Right lobe of liver (tissue), 6 donors: ENCODE results near the gene ZDHHC14. TPM values are rescaled to one million over a fixed set of nuclear protein-coding genes. Genes with fewer than 3 reads are reported as not detected.

Experiments used
- ATAC-seq, 4 donors: fragments of 200-7000 bp; cut with Tn5 transposase; one replicate each; pipeline ENCODE4 v1.9.1; 2020; ENCODE audit warnings: mild to moderate bottlenecking in 4 of 4, moderate library complexity in 4 of 4
- DNase-seq, 3 donors: peaks; one replicate each; pipeline ENCODE4 v3.0.0-alpha.2; 2020
- H3K27ac ChIP-seq, 3 donors: fragments of 200-600 bp; one replicate each; pipeline ENCODE4 v1.8.0; 2022
- H3K27me3 ChIP-seq, 2 donors: fragments of 200-600 bp; one replicate each; pipeline ENCODE4 v1.8.0; 2022
- H3K36me3 ChIP-seq, 4 donors: fragments of 200-600 bp; sonication (generic) in 1 of 4; one replicate each; pipeline versions ENCODE4 v1.5.1 to v1.8.0; 2017 to 2022; ENCODE audit warnings: control low read depth in 1 of 4
- H3K4me1 ChIP-seq, 4 donors: fragments of 200-600 bp; sonication (generic) in 1 of 4; one replicate each; pipeline versions ENCODE4 v1.5.1 to v1.8.0; 2017 to 2022; ENCODE audit warnings: control low read depth in 1 of 4
- H3K4me3 ChIP-seq, 3 donors: fragments of 200-600 bp; one replicate each; pipeline ENCODE4 v1.8.0; 2022
- H3K9me3 ChIP-seq, 4 donors: fragments of 200-600 bp; sonication (generic) in 1 of 4; one replicate each; pipeline versions ENCODE4 v1.5.1 to v1.8.0; 2017 to 2022; ENCODE audit warnings: control low read depth in 1 of 4
- POLR2A ChIP-seq: fragments of 450-650 bp; IDR thresholded peaks from one replicate; pipeline ENCODE4 v1.6.1; 2017; ENCODE audit warnings: antibody characterized with exemption, mild to moderate bottlenecking
- WGBS: methylation state at CpG from one replicate; pipeline ENCODE4 v1.1.6; 2018; ENCODE audit warnings: low coverage, low lambda C conversion rate; ENCODE audit not compliant: insufficient coverage; ENCODE audit errors: missing lambda C conversion rate; 5-methylcytosine and 5-hydroxymethylcytosine counted together
- intact Hi-C, 2 donors: fragments of 100-400 bp; cut with DNase I; formaldehyde crosslinking; loops; one replicate each; pipeline versions ENCODE4 v1.11.2 to v1.14.1; 2022
- total RNA-seq, 6 experiments: library from RNA; depleted of rRNA in 2 of 6; stranded (reverse); fragments of >200 nt in 2 of 6; fragmentation: NEBNext Ultra II Directional in 3 of 6; extraction: Animal tissue kit (Norgen Biotek cat#: 25700) in 3 of 6; gene quantifications; one replicate each; pipeline versions ENCODE4 v1.1.0 to v1.2.4, GENCODE V29; 2016 to 2023
- TF ChIP-seq, protein P1 (sequence below), 4 donors: fragments of 200-600 bp in 3 of 4; fragments of 450-650 bp in 1 of 4; IDR thresholded peaks; one replicate each; pipeline versions ENCODE4 v1.5.1 to v1.8.0; 2016 to 2022; ENCODE audit warnings: antibody characterized with exemption in 4 of 4, mild to moderate bottlenecking in 2 of 4
- donor health status: DM: no; HTN: yes; CAD: no.
- donor health status: DM: no; HTN: no; CAD: no.
- donor health status: DM: no; HTN: no; CAD: no.
- donor health status: DM: no; HTN: yes; CAD: no.
- donor health status: DM: no; HTN: yes; CAD: no.

ZDHHC14 gene
- total RNA-seq, 6 experiments from 2014 or later: 7.3 to 13.0 (median 10.3) TPM

DNA sequence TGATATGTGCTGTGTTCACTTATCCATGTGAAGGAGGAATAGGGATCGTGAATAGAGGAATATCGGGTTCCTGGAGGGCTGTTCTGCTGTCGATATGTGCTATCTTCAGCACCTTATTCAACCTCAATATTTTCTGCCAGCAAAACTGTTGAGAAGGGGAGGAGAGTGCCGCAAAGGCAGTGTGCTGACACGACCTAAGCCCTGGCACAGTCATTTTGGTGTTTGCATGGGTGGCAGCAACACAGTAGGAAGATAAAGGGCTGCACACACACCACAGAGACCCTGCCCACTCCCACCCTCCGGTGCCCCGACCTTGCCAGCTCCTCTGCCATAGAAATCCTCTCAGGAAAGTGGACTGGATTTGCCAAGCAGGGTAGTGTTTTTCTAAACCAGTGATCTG lies 47.0 kb downstream of the ZDHHC14 start:
- no peaks in the 10 kb centered on the region for H3K9me3 ChIP-seq
- H3K36me3 ChIP-seq: no peaks in the 10 kb centered on the region
- intact Hi-C loops: no loop called here
- H3K4me3 ChIP-seq: no peak overlapping the region
- ATAC-seq (no peak), DNase-seq (no peak)
- TF ChIP-seq, protein P1, sequence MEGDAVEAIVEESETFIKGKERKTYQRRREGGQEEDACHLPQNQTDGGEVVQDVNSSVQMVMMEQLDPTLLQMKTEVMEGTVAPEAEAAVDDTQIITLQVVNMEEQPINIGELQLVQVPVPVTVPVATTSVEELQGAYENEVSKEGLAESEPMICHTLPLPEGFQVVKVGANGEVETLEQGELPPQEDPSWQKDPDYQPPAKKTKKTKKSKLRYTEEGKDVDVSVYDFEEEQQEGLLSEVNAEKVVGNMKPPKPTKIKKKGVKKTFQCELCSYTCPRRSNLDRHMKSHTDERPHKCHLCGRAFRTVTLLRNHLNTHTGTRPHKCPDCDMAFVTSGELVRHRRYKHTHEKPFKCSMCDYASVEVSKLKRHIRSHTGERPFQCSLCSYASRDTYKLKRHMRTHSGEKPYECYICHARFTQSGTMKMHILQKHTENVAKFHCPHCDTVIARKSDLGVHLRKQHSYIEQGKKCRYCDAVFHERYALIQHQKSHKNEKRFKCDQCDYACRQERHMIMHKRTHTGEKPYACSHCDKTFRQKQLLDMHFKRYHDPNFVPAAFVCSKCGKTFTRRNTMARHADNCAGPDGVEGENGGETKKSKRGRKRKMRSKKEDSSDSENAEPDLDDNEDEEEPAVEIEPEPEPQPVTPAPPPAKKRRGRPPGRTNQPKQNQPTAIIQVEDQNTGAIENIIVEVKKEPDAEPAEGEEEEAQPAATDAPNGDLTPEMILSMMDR (IDR thresholded peaks at IDR 0.05): no peak
- no peak for TF ChIP-seq POLR2A
- H3K27ac ChIP-seq: no peak overlapping the region
- peaks cover 0 to 24% (median 11%) of the 10 kb centered on the region in 4 donors for H3K4me1 ChIP-seq
- WGBS: 59% methylated on average over 7 of the region's 7 CpGs
- H3K27me3 ChIP-seq: no peaks in the 10 kb centered on the region

DNA sequence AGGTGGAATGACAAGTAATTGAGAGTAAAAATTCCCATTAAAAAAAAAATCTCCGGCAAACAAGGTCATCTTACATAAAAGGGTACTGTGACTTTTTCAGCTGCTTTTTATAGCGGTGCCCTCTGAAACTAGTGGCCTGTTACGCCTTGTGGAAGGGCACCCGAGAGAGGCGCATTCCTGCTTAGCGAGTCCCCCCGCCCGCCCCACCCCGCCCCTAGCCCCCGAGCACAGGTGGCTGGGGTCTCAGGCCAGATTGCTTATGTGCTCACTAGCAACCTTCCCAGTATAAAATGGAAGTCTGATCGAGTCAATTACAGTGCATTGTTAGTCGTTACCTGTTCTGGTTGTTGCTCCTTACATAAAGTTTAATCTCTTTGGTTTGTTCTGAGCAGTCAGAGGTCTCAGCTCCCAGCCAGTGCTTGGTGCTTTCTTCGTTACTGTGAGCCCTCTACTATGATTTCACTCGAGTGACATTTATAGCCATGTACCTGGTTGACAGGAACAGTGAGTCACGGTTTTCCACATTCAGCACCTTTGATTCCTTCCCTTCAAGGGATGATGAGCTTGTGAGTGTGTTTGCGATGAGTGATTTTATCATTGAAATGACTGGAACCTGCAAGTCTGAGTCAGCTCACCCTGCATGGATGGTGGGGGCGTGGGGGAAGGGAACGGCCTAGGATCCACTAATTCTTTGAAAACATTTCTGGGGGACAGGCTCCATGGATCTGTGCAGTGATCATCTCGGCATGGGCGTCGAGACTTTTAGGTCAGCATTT lies 47.6 kb downstream of the ZDHHC14 start:
- no peak for DNase-seq
- Histone ChIP-seq H3K4me3 (no peak overlapping the region), H3K36me3 (no peaks in the 10 kb centered on the region), H3K27me3 (no peaks in the 10 kb centered on the region), H3K4me1 (peaks cover 0 to 21% (median 8%) of the 10 kb centered on the region in 4 donors), H3K27ac (no peak overlapping the region), H3K9me3 (no peaks in the 10 kb centered on the region)
- intact Hi-C loops: no loop called here
- TF ChIP-seq, protein P1 (IDR thresholded peaks at IDR 0.05): no peak
- ATAC-seq: peak in 1 of 4 donors; percentile 5
- WGBS: 89% methylated on average over 18 of the region's 21 CpGs

DNA sequence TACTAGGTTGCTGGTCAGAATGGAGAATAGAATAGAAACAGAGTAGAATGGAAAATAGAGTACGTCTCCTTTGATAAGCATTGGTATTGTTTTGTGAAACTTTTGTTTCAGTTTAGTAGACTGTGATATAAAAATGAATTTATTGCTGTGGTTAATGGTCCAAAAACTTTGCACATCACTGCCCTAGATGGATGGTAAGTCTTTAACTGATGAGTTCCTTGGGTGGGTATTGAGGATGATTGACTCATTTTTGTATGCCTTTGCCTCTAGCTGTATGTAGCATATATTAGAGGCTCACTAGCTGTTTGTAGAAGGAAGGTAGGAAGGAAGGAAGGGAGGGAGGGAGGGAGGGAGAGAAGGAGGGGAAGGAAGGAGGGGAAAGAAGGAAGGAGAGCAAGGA lies 48.3 kb downstream of the ZDHHC14 start:
- H3K4me3 ChIP-seq: no peak overlapping the region
- no peaks in the 10 kb centered on the region for H3K9me3 ChIP-seq
- intact Hi-C loops: no loop called here
- TF ChIP-seq, protein P1 (IDR thresholded peaks at IDR 0.05): no peak
- TF ChIP-seq POLR2A: no peak
- H3K27me3 ChIP-seq: no peaks in the 10 kb centered on the region
- H3K27ac ChIP-seq: no peak overlapping the region
- no peaks in the 10 kb centered on the region for H3K36me3 ChIP-seq
- no peak for DNase-seq
- WGBS: 89% methylated on average over 1 of the region's 1 CpG
- no peak for ATAC-seq
- H3K4me1 ChIP-seq: peaks cover 0 to 21% (median 8%) of the 10 kb centered on the region in 4 donors

DNA sequence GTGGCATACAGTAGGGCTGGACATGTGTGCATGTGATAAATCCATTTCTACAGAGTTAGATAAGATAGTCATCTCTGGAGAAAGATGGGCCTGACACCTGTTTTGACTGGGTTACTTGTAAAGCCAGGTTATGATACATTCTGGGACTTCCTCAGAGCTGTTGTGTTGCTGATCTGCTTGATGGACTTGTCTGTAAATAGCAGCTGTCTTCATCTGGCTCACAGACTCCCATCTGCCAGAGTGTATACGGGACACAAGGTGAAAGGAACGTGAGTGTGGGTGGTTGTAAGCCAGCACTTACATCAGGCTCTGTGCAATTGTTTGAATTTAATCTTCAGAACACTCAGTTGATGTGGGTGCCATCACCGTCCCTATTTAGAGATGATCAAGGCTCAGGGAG lies 49.8 kb downstream of the ZDHHC14 start:
- TF ChIP-seq, protein P1 (IDR thresholded peaks at IDR 0.05): no peak
- no peak for TF ChIP-seq POLR2A
- intact Hi-C loops: no loop called here
- no peak overlapping the region for H3K27ac ChIP-seq
- H3K36me3 ChIP-seq: no peaks in the 10 kb centered on the region
- no peaks in the 10 kb centered on the region for H3K9me3 ChIP-seq
- ATAC-seq: no peak
- no peak overlapping the region for H3K4me3 ChIP-seq
- no peaks in the 10 kb centered on the region for H3K27me3 ChIP-seq
- peaks cover 0 to 19% (median 10%) of the 10 kb centered on the region in 4 donors for H3K4me1 ChIP-seq
- DNase-seq: no peak
- 47% methylated on average over 3 of the region's 3 CpGs for WGBS
